ENCODE measurements around the gene CDH15.
A peak's percentile ranks its signal among the peaks of the same experiment; 100 is the strongest.
"Not testable (repeated sequence)": the region's sequence is repeated elsewhere in the genome, so short reads cannot be mapped to it uniquely, and the experiment has no call there.

The CDH15 gene

DNA sequence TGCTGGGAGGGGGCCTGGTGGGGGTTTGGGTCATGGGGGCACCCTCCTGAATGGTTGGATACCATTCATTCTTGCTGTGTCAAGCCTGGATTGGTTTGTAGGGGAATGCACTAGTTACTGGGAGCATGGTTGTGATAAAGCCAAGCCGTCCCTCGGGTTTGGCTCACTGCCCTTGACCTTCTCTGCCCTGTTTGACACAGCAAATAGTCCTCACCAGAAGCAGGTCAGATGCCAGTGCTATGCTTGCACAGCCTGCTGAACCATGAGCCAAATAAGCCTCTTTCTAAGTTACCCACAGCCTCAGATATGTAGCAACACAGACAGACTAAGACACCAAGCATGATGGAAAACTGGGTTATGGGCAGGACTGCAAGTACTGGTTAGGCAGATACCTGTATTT is 60.6 kb downstream of the CDH15 start:
- DNase-seq (ENCODE audit: low read depth) = no peak
- TF ChIP-seq, protein P1, sequence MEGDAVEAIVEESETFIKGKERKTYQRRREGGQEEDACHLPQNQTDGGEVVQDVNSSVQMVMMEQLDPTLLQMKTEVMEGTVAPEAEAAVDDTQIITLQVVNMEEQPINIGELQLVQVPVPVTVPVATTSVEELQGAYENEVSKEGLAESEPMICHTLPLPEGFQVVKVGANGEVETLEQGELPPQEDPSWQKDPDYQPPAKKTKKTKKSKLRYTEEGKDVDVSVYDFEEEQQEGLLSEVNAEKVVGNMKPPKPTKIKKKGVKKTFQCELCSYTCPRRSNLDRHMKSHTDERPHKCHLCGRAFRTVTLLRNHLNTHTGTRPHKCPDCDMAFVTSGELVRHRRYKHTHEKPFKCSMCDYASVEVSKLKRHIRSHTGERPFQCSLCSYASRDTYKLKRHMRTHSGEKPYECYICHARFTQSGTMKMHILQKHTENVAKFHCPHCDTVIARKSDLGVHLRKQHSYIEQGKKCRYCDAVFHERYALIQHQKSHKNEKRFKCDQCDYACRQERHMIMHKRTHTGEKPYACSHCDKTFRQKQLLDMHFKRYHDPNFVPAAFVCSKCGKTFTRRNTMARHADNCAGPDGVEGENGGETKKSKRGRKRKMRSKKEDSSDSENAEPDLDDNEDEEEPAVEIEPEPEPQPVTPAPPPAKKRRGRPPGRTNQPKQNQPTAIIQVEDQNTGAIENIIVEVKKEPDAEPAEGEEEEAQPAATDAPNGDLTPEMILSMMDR (IDR thresholded peaks at IDR 0.05; ENCODE audit: control insufficient read depth, extremely low read depth, insufficient read depth) = no peak
- no peak overlapping the region for H3K4me3 ChIP-seq (ENCODE audit: low read depth, low read length)

- TF ChIP-seq, protein P1 (IDR thresholded peaks at IDR 0.05; ENCODE audit: control insufficient read depth, extremely low read depth, insufficient read depth) = no peak
- no peak for DNase-seq (ENCODE audit: low read depth)
- H3K4me3 ChIP-seq (ENCODE audit: low read depth, low read length) = no peak overlapping the region
Measured at GRCh38 chr16:89233678-89234490, 62.3 kb downstream of the CDH15 start.

- DNase-seq (ENCODE audit: low read depth) = no peak
- TF ChIP-seq, protein P1 (IDR thresholded peaks at IDR 0.05; ENCODE audit: control insufficient read depth, extremely low read depth, insufficient read depth) = no peak
Measured at GRCh38 chr16:89237733-89238132, 66.2 kb downstream of the CDH15 start.

DNA sequence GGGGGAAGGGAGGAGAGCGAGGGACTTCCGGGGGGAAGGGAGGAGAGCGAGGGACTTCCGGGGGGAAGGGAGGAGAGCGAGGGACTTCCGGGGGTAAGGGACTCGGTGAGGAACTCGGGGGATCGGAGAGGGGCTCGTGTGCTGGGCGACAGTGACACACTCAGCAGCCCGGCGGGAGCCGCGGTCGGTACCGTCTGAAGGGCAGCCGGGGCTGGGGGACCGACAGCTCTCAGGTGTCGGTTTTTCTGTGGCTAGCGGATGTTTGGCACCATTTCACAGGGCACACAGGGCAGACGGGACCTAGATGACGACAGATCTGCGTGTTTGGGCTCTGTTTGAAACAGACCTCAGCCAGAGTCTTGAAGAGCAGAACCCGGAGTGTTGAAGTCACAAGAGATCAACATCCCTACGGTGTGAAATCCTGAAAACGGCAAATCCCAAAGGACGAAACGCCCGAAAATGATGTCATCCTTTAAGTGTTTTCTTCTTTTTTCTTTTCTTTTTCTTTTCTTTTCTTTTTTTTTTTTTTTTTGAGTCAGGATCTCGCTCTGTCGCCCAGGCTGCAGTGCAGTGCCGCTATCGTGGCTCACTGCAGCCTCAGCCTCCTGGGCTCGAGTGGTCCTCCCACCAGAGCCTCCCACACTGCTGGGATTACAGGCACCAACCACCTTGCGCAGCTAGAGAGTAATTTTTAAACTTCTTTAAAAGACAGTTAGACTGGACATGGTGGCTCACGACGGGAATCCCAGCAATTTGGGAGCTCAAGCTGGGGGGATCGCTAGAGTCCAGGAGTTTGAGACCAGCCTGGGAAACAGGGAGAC is 69.8 kb downstream of the CDH15 start:
- TF ChIP-seq, protein P1 (IDR thresholded peaks at IDR 0.05; ENCODE audit: control insufficient read depth, extremely low read depth, insufficient read depth) = no peak
- H3K4me3 ChIP-seq (ENCODE audit: low read depth, low read length) = peak overlapping the region; percentile 82
- peak; percentile 45 for DNase-seq (ENCODE audit: low read depth)

More at GRCh38 chr16:89237733-89238132, 66.2 kb downstream of the CDH15 start:
- H3K4me3 ChIP-seq (ENCODE audit: low read depth, low read length) = no peak overlapping the region

- DNase-seq (ENCODE audit: low read depth) = no peak
- no peak overlapping the region for H3K4me3 ChIP-seq (ENCODE audit: low read depth, low read length)
- TF ChIP-seq, protein P1 (IDR thresholded peaks at IDR 0.05; ENCODE audit: control insufficient read depth, extremely low read depth, insufficient read depth) = no peak
Measured at GRCh38 chr16:89242795-89243200, 71.2 kb downstream of the CDH15 start.

DNA sequence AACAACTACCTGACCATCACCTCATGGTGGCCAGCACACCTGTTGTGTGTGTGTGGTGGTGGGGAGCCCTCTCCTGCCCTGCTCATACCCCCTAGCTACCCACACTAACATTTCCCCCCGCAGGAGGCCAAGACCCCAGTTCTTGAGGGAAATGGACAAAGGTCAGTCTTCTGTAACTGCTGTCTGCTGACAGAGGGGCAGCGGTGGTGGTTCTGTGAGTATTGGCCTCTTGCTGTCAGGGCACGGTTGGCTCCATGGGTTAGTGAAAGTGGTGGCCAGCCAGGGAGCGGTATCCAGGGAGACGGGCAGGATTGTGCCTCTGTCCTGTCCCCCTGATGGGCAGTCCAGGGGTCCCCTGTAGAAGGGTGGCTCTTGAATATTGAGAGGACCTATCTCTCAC is 72.1 kb downstream of the CDH15 start:
- no peak for DNase-seq (ENCODE audit: low read depth)
- TF ChIP-seq, protein P1 (IDR thresholded peaks at IDR 0.05; ENCODE audit: control insufficient read depth, extremely low read depth, insufficient read depth) = no peak
- no peak overlapping the region for H3K4me3 ChIP-seq (ENCODE audit: low read depth, low read length)

DNA sequence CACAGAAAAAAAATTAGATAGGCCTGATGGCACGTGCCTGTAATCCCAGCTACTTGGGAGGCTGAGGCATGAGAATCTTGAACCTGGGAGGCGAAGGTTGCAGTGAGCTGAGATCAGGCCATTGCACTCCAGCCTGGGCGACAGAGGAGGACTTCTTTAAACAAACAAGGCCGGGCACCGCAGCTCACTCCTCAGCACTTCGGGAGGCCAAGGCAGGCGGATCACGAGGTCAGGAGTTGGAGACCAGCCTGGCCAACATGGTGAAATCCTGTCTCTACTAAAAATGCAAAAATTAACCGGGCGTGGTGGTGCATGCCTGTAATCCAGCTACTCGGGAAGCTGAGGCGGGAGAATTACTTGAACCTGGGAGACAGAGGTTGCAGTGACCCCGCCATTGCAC is 72.7 kb downstream of the CDH15 start:
- not testable (repeated sequence) for H3K4me3 ChIP-seq (ENCODE audit: low read depth, low read length); DNase-seq (ENCODE audit: low read depth)

Data from LNCaP clone FGC (cell line).